Non-pigmented ciliary epithelial cell (primary cell): Measurements from ENCODE around the gene DPYSL5.

Experiments used
- DNase-seq: peaks from one replicate; pipeline ENCODE4 v3.0.0-alpha.2; 2010; ENCODE audit warnings: low read depth

The DPYSL5 gene

GRCh38 chr2:26846334-26847306 is 1.3 kb upstream of the DPYSL5 start:
- DNase-seq: peak; percentile 30

- no peak for DNase-seq
Observed at GRCh38 chr2:26847307-26847654, 651 bp upstream of the DPYSL5 start.

GRCh38 chr2:26848336-26849055 is 564 bp downstream of the DPYSL5 start:
- DNase-seq: no peak

GRCh38 chr2:26849056-26849999 is 1.4 kb downstream of the DPYSL5 start:
- no peak for DNase-seq

- no peak for DNase-seq
Observed at GRCh38 chr2:26850000-26850431, 2.1 kb downstream of the DPYSL5 start.

- DNase-seq: no peak
Observed at GRCh38 chr2:26850505-26850904, 2.6 kb downstream of the DPYSL5 start.

GRCh38 chr2:26852405-26853306 is 4.7 kb downstream of the DPYSL5 start:
- no peak for DNase-seq

GRCh38 chr2:26853751-26854150 is 5.8 kb downstream of the DPYSL5 start:
- no peak for DNase-seq

DNA sequence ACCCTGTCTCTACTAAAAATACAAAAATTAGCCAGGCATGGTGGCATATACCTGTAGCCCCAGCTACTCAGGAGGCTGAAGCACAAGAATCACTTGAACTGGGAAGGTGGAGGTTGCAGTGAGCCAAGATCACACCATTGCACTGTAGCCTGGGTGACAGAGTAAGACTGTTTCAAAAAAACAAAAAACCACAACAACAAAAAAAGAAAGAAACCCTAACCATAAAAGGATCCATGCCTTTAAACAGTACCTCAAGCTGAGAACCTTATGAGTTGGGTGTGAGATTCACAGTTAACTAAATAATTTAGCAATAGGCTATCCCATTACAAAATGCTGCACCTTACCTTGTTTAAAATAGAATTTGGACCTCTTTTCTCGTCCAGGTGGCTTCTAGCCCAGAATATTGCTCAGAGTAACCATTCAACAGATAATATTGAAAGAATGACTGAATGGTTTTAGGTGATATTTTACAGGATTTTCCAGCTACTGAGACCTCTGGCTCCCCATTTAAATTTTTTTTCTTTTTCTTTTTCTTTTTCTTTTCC is 6.4 kb downstream of the DPYSL5 start:
- DNase-seq: no peak

- no peak for DNase-seq
Observed at GRCh38 chr2:26855466-26855865, 7.5 kb downstream of the DPYSL5 start.

DNA sequence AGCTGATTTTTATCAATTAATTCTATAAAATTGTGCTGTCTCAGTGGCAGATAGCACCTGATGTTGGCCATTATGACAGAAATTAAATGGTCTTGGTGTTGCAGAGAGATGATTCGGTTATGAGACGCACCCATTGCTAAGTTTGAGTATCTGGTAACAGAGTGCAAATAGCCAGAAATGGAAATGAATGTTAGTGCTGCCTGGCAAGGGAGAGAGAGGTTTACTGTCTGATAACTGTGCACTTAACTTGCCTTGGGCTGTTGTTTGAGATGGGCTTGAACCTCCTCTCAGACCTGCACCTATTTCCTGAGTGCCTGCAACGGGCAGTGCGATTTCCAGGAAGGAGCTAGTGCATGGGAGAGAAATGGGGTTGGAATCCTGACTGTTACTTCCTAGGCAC is 11.7 kb downstream of the DPYSL5 start:
- DNase-seq: no peak

DNA sequence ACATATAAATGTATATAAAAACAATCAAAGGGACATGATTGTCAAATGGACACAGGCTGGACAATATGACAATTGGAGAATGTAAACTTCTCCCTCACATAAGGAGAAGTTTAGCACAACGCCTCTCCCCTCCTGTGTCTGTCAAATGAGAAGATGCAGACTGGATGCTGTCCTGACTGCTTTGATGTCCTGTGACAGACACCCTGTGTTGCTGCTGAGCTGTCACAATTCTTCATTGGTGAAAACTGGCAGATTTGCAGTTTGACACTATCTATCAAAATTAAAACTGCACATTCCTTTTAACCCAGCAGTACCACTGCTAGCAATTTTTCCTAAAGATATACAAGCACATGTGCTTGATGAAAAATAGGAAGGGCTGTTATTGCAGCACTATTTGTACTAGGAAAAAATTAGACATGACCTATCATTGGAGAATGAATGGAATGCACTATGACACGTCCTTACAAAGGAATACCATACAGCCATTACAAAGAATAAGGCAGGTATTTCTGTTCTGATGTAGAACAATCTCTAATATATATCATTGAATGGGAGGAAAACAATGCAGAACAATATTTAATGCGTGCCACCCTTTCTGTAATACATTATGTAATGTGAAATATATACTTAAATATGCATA is 12.4 kb downstream of the DPYSL5 start:
- DNase-seq: no peak

DNA sequence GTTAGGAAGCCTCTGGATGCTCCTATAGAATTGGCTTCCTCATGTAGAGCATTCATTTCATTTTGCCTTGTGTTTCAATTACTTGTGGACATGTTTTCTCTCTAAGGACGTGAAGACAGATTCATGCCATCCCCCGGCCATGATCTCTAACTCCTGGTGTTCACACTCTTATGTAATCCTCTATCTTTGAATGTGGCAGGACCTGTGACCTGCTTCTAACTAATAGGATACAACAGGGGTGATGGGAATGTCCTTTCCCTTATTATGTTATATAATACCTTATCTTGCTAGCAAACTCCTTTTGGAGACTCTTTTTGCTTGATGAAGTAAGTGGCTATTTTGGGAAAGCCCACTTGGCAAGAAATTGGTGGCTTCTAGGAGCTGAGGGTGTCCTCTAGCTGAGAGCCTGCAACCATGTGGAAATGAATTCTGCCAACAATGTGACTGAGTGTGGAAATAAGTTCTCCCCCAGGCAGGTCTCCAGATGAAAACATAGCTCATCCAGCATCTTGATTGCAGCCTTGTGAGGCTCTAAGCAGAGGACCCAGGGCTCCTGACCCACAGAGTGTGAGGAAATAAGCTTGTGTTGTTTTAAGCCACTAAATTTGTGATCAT is 13.8 kb downstream of the DPYSL5 start:
- no peak for DNase-seq

DNA sequence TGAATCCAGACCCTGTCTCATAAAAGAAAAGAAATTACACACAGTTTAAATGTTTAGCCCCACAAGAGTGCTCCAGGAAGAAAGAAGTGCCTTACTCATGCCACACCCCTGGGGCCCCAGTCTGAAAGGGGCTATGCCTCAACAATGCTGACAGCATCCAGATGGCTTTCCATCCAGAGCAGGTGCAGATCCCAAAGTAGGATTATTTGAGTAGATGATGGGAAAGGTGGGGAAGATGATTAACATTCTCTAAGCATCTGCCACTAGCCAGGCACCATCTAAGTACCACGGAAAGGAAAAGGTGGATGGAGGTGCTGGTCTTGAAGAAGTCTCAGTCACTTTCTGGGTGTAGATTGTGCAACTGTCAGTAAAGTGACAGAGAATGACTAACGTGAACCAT is 16.3 kb downstream of the DPYSL5 start:
- no peak for DNase-seq

- no peak for DNase-seq
Observed at GRCh38 chr2:26864646-26865045, 16.7 kb downstream of the DPYSL5 start.

GRCh38 chr2:26870585-26871095 is 22.7 kb downstream of the DPYSL5 start:
- no peak for DNase-seq

DNA sequence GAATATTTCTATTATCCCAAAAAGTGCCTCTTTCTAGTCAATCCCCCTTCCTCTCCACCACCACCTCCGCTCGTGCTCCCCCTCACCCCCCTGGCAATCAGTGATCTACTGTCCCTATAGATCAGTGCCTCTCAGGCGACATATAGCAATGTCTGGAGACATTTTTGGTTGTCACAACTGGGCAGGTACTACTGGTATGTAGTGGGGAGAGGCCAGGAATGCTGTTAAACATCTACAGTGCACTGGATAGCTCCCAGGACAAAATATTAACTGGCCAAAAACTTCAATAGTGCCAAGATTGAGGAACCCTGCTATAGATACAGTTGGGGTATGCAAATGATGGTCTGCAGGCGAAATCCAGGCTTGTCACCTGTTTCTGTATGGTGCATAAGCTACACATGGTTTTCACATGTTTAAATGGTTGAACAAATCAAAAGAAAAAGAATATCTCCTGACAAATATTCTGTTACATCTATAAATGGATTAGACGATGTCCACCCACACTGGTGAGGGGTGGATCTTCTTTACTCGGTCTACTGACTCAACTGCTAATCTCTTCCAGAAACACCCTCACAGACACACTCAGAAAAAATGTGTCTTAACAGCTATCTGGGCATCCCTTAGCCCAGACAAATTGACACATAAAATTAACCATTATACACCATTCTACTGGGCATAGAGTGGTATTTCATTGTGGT is 25.5 kb downstream of the DPYSL5 start:
- no peak for DNase-seq

- DNase-seq: no peak
Observed at GRCh38 chr2:26874514-26874913, 26.6 kb downstream of the DPYSL5 start.

DNA sequence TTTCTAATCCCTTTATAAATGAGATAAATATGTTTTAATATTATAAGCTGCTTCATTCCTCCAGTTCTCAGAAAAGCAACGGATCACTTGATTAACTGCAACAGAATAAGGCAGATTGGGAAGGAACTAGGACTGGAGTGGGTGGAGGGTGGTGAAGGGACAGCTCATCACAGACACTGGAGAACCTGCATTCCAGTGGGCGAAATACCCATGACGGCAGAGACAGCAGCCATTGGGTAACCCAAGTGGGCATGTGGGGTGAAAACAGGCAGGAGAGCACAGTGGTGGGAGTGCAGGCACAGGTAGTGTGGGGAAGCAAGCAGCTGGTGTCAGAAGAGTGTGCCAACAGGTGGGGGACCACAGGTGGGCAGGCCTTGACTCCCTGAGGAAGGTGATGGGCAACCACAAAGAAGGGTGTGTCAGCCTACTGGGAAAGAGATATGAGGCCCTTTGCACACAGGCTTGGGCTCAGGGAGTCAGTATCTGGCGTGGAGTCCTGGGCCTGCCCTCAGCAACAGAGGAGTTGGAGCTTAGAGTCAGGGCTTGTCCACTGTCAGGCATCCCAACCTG is 27.2 kb downstream of the DPYSL5 start:
- no peak for DNase-seq
